Activated T-cell treated with anti-CD3 and anti-CD28 coated beads, Interleukin-2, amount 50 U/mL, for 4 hours (primary cell): ENCODE results near the gene LCLAT1. TPM values are rescaled to one million over a fixed set of nuclear protein-coding genes. Genes with fewer than 3 reads are reported as not detected.
A peak's percentile ranks its signal among the peaks of the same experiment; 100 is the strongest.

Source experiments
- ATAC-seq, 2 donors: fragments of 200-7000 bp; cut with Tn5 transposase; one replicate each; pipeline ENCODE4 v1.10.0; 2021
- DNase-seq: peaks from one replicate; pipeline ENCODE4 v3.0.0-alpha.2; 2020
- H3K27me3 Mint-ChIP-seq: one replicate; pipeline ENCODE4 v1.8.0; 2021; ENCODE audit warnings: low read depth, mixed read lengths
- H3K36me3 Mint-ChIP-seq: one replicate; pipeline ENCODE4 v1.8.0; 2022; ENCODE audit warnings: mixed read lengths; ENCODE audit not compliant: insufficient read depth
- H3K4me1 Mint-ChIP-seq: one replicate; pipeline ENCODE4 v1.8.0; 2021; ENCODE audit warnings: low read depth, mixed read lengths
- H3K4me3 Mint-ChIP-seq: one replicate; pipeline ENCODE4 v1.8.0; 2021; ENCODE audit warnings: mild to moderate bottlenecking, moderate library complexity, mixed read lengths
- H3K9me3 Mint-ChIP-seq: one replicate; pipeline ENCODE4 v1.8.0; 2021; ENCODE audit warnings: mixed read lengths
- total RNA-seq, 3 donors: library from RNA; stranded (reverse); gene quantifications; one replicate each; pipeline ENCODE4 v1.2.1, GENCODE V29; 2021

Gene LCLAT1
- total RNA-seq, 3 donors from 2014 or later = 24.3 to 27.4 (median 26.2) TPM

DNA sequence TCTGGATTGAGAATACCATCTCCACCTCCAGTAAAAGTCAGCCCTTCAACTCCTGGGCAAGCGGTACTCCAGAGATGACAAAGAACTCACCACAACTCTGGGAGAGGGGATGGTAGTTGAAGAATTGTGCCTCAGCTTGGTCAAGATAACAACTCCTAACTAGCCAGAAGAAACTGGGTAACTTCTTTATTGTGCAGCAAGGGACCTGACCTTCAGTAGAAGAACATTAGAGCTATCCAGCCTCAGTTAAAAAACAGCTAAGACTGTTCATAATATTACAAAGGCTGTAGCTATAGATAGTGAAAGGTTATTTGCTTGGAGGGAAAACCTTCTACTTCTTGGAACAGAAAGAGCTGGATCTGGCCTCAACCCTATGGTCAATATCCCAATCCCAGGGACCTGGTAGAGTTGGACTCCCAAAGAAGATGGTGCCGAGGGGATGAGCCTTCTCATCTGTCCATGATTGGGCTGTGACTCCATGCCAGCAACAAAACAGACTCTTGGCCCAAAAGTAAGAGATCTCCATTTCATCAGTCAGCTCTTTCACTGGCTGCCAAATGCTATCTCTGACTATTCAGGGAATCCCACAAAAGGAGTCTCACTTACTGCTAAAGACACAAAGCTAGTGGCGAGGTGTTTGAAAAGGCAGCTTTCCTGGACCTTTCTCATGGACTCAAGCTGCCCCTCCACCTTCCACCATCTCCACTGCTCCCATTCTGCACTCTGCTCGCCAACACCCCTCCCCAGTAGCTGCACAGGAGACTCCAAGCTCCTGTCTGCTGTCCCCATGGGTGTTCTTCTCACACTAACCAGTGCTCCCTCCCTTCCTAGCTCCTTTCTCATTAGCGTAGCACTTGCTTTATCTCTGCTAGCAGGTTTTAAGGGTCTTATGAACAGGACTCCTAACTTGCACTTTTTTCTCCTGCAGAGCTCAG is 214.4 kb downstream of the LCLAT1 start:
- no peaks in the 10 kb centered on the region for H3K36me3 Mint-ChIP-seq
- no peaks in the 10 kb centered on the region for H3K4me1 Mint-ChIP-seq
- H3K27me3 Mint-ChIP-seq = peaks cover 3% of the 10 kb centered on the region
- no peaks in the 10 kb centered on the region for H3K9me3 Mint-ChIP-seq
- ATAC-seq = no peak
- H3K4me3 Mint-ChIP-seq = no peak overlapping the region
- no peak for DNase-seq

DNA sequence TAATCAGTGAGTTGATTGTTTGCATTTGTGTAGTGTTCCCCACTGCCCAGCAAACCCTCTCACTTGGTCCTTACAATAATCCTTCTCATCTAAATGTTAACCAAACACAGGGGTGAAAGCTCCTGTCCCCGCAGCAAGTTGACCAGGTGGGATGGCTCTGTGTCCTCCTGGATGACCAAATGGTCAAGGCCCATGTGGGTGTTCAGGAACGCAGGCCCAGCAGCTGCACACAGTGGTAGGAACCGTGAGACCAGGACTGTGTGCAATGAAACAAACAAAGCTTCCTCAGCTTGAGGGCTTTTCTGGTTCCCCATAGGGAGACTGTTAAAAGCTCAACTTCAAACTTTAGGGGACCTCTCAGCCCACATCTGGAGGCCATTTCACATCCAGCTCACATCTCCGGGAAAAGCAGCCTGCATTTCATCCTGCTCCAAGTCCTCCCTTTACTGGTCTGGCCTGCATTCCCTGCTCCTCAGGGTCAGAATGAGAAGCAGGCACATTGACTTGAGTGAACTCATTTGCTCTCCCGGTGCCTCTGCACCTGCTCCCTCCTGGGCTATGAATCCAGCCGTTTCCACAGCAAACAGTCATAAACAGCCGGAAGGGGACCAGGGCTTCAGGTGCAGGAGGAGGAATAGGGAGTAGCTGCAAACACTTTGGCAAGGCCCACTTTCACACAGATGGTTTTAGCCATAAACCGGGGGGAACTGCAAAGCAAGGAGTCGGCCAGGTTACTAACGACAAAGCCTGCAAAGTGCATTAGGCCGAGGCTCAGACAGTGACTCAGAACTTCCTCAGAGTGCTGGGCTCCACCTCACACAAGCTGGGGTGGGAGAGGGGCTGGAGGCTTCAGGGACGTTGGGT is 215.5 kb downstream of the LCLAT1 start:
- Mint-ChIP-seq H3K4me3 (no peak overlapping the region), H3K4me1 (no peaks in the 10 kb centered on the region), H3K9me3 (peaks cover 6% of the 10 kb centered on the region), H3K36me3 (no peaks in the 10 kb centered on the region), H3K27me3 (peaks cover 3% of the 10 kb centered on the region)
- DNase-seq (no peak), ATAC-seq (no peak)

GRCh38 chr2:30663321-30663720 is 216.3 kb downstream of the LCLAT1 start:
- DNase-seq (no peak), ATAC-seq (no peak)
- no peak overlapping the region for H3K4me3 Mint-ChIP-seq
- peaks cover 3% of the 10 kb centered on the region for H3K27me3 Mint-ChIP-seq
- H3K9me3 Mint-ChIP-seq = peaks cover 9% of the 10 kb centered on the region
- no peaks in the 10 kb centered on the region for H3K36me3 Mint-ChIP-seq
- H3K4me1 Mint-ChIP-seq = no peaks in the 10 kb centered on the region

DNA sequence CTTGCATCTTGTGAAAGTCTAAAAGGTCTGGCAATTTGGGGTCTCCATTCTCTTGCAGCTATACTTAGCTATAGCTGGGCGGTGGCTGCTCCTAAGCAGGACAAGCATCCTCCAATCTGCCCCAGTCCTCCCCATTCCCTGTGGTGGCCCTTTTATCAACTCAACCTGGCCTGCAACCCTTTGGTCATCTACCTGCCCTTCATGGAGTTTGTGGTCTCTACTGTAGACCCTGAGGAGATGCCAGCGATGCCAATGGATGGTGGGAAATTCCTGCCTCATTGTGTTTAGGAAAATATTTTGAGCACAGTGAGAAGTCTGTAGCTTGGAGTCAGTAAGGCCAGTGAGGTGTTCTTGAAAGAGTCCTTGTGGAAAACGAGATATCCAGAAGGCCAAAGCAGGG is 216.8 kb downstream of the LCLAT1 start:
- H3K27me3 Mint-ChIP-seq = peaks cover 3% of the 10 kb centered on the region
- peaks cover 14% of the 10 kb centered on the region for H3K9me3 Mint-ChIP-seq
- DNase-seq = no peak
- no peak overlapping the region for H3K4me3 Mint-ChIP-seq
- no peaks in the 10 kb centered on the region for H3K4me1 Mint-ChIP-seq
- no peaks in the 10 kb centered on the region for H3K36me3 Mint-ChIP-seq
- no peak for ATAC-seq

GRCh38 chr2:30664761-30665358 is 217.8 kb downstream of the LCLAT1 start:
- H3K36me3 Mint-ChIP-seq = peaks cover under 1% of the 10 kb centered on the region
- DNase-seq (no peak), ATAC-seq (peak; percentile 57 to 78)
- peaks cover 22% of the 10 kb centered on the region for H3K9me3 Mint-ChIP-seq
- H3K4me1 Mint-ChIP-seq = no peaks in the 10 kb centered on the region
- H3K4me3 Mint-ChIP-seq = no peak overlapping the region
- no peaks in the 10 kb centered on the region for H3K27me3 Mint-ChIP-seq

GRCh38 chr2:30665761-30666265 is 218.8 kb downstream of the LCLAT1 start:
- H3K9me3 Mint-ChIP-seq = peaks cover 31% of the 10 kb centered on the region
- peaks cover 2% of the 10 kb centered on the region for H3K36me3 Mint-ChIP-seq
- ATAC-seq = no peak

DNA sequence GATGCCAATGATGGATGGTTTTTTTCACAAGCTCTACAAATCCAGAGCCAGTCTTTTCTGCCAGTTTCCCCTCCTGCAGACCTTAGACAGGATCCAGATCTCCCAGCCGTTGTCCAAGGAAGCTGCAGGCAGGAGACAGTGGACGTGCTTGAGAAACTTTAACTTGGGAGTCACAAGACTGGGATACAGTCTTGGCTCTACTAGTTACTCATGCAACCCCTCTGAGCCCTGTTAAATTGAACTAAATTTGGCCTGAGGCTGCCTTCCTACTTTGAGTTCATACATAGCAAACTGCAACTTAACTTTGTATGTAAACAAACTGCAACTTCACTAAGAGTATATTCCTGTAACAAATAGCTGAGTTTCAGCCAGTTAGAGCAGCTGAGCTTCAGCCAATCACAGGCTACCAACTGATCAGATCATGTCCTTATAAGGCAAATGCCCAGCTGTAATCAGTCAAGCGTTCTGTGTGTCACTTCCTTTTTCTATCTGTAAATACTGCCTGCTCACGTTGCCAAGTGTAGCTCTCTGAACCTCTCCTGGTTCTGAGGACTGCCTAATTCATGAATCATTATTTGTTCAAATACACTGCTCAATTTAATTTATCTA is 219.3 kb downstream of the LCLAT1 start:
- ATAC-seq (no peak), DNase-seq (no peak)
- Mint-ChIP-seq H3K4me3 (no peak overlapping the region), H3K9me3 (peaks cover 31% of the 10 kb centered on the region), H3K36me3 (peaks cover 2% of the 10 kb centered on the region), H3K27me3 (no peaks in the 10 kb centered on the region), H3K4me1 (no peaks in the 10 kb centered on the region)

More at GRCh38 chr2:30665761-30666265, 218.8 kb downstream of the LCLAT1 start:
- no peak overlapping the region for H3K4me3 Mint-ChIP-seq
- H3K27me3 Mint-ChIP-seq = no peaks in the 10 kb centered on the region
- DNase-seq = no peak
- no peaks in the 10 kb centered on the region for H3K4me1 Mint-ChIP-seq

- Mint-ChIP-seq H3K4me1 (no peaks in the 10 kb centered on the region), H3K27me3 (peaks cover 9% of the 10 kb centered on the region), H3K9me3 (peaks cover 31% of the 10 kb centered on the region), H3K36me3 (peaks cover 2% of the 10 kb centered on the region), H3K4me3 (no peak overlapping the region)
- ATAC-seq (no peak), DNase-seq (no peak)
Observed at GRCh38 chr2:30670453-30670852, 223.4 kb downstream of the LCLAT1 start.

- DNase-seq (no peak), ATAC-seq (no peak)
- no peaks in the 10 kb centered on the region for H3K4me1 Mint-ChIP-seq
- H3K9me3 Mint-ChIP-seq = peaks cover 22% of the 10 kb centered on the region
- no peak overlapping the region for H3K4me3 Mint-ChIP-seq
- peaks cover 12% of the 10 kb centered on the region for H3K27me3 Mint-ChIP-seq
- H3K36me3 Mint-ChIP-seq = peaks cover 2% of the 10 kb centered on the region
Observed at GRCh38 chr2:30673127-30673526, 226.1 kb downstream of the LCLAT1 start.

DNA sequence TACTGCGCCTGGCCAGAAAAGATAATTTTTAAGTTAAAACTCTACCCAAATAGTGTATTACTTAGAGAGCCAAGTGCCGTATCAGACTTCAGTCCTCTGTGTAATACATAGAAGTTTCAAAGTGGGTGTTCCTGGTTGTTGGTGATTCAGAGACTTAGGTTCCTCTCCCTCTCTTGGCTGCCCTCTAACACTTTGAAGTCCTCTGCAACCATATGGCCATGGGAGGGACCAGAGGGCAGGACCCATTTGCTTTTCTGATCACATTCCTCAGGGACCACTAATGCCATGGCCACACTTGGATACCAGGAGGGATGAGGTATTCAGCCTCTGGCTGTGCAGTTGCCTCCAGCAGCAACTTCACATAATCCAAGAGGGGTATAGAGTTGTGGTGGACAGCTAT is 228.7 kb downstream of the LCLAT1 start:
- H3K36me3 Mint-ChIP-seq = no peaks in the 10 kb centered on the region
- peaks cover 12% of the 10 kb centered on the region for H3K27me3 Mint-ChIP-seq
- H3K4me1 Mint-ChIP-seq = no peaks in the 10 kb centered on the region
- no peak overlapping the region for H3K4me3 Mint-ChIP-seq
- H3K9me3 Mint-ChIP-seq = no peaks in the 10 kb centered on the region
- no peak for ATAC-seq
- DNase-seq = no peak

GRCh38 chr2:30677231-30677630 is 230.2 kb downstream of the LCLAT1 start:
- H3K27me3 Mint-ChIP-seq = peaks cover 11% of the 10 kb centered on the region
- DNase-seq (no peak), ATAC-seq (no peak)
- no peaks in the 10 kb centered on the region for H3K4me1 Mint-ChIP-seq
- no peaks in the 10 kb centered on the region for H3K36me3 Mint-ChIP-seq
- H3K9me3 Mint-ChIP-seq = no peaks in the 10 kb centered on the region
- no peak overlapping the region for H3K4me3 Mint-ChIP-seq

- DNase-seq (no peak), ATAC-seq (no peak)
Observed at GRCh38 chr2:30677861-30678385, 230.9 kb downstream of the LCLAT1 start.

GRCh38 chr2:30678410-30679137 is 231.5 kb downstream of the LCLAT1 start:
- H3K4me1 Mint-ChIP-seq = no peaks in the 10 kb centered on the region
- H3K9me3 Mint-ChIP-seq = no peaks in the 10 kb centered on the region
- peaks cover 7% of the 10 kb centered on the region for H3K27me3 Mint-ChIP-seq
- no peak for ATAC-seq
- no peak overlapping the region for H3K4me3 Mint-ChIP-seq
- no peak for DNase-seq
- no peaks in the 10 kb centered on the region for H3K36me3 Mint-ChIP-seq

More at GRCh38 chr2:30677861-30678385, 230.9 kb downstream of the LCLAT1 start:
- Mint-ChIP-seq H3K4me1 (no peaks in the 10 kb centered on the region), H3K36me3 (no peaks in the 10 kb centered on the region), H3K9me3 (no peaks in the 10 kb centered on the region), H3K4me3 (no peak overlapping the region), H3K27me3 (peaks cover 7% of the 10 kb centered on the region)
